Uterus (tissue), 2 donors: ENCODE measurements around the gene CRCP.

Source experiments
- POLR2A ChIP-seq, 2 donors: fragments of 450-650 bp; IDR thresholded peaks; one replicate each; pipeline ENCODE4 v1.6.1; 2016; ENCODE audit warnings: antibody characterized with exemption in 2 of 2, mild to moderate bottlenecking in 1 of 2, moderate library complexity in 1 of 2
- TF ChIP-seq, protein P1 (sequence below), 4 experiments: fragments of 200-600 bp in 2 of 4; fragments of 450-650 bp in 2 of 4; sonication (generic) in 2 of 4; IDR thresholded peaks; one replicate each; pipeline ENCODE4 v1.5.1; 2016 to 2019; ENCODE audit warnings: antibody characterized with exemption in 4 of 4, mild to moderate bottlenecking in 2 of 4, moderate library complexity in 1 of 4

DNA sequence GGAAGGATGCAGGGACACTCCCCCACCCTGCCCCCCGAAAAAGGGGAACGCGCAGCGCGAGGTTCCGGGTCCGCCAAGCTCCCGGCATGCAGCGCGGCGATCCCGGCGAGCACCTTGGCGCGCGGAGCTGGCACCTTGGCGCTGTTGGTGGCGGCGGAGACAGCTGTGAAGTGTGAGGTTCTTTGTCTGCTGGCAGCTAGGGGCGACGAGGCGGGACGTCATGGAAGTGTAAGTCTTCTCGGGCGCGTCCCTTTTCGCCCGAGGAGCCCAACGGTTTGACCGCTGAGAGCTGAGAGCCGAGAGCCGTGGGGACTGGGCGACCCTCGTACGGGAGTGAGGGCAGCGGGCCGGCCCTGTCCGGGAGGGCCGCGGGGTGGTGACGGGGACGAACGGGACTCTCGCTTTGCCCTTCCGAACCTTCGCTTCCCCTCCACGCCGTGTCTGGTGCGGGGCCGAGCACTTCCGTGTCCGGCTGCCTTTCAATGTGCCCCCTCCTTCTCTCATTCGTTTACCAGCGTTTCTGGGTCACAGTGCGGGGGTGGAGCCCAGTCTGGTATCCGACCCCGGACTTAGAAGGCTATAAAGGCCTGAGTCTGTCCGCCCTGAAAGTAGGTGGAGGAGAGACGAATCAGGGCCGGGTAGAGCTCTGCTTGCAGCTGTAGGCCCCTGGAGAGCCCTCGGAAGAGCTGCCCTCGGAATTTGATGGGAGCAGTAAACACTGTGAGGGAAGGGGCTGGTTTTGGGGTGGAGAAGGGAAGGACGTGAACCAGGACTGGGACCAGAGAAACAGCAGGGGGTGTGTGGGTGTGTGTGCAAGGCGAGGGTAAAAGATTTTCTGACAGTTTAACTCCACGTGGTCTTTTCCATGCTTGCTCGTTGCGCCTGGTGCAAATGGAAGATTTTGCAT is at the start of gene CRCP:
- TF ChIP-seq POLR2A (IDR thresholded peaks at IDR 0.05) = peak; percentile 20 to 42
- TF ChIP-seq, protein P1, sequence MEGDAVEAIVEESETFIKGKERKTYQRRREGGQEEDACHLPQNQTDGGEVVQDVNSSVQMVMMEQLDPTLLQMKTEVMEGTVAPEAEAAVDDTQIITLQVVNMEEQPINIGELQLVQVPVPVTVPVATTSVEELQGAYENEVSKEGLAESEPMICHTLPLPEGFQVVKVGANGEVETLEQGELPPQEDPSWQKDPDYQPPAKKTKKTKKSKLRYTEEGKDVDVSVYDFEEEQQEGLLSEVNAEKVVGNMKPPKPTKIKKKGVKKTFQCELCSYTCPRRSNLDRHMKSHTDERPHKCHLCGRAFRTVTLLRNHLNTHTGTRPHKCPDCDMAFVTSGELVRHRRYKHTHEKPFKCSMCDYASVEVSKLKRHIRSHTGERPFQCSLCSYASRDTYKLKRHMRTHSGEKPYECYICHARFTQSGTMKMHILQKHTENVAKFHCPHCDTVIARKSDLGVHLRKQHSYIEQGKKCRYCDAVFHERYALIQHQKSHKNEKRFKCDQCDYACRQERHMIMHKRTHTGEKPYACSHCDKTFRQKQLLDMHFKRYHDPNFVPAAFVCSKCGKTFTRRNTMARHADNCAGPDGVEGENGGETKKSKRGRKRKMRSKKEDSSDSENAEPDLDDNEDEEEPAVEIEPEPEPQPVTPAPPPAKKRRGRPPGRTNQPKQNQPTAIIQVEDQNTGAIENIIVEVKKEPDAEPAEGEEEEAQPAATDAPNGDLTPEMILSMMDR (IDR thresholded peaks at IDR 0.05) = peak in 2 of 4 experiments; percentile 11 to 16
